Stimulated activated CD8-positive, alpha-beta memory T cell treated with anti-CD3 and anti-CD28 coated beads, Interleukin-15, amount 100 ng/mL, for 24 hours (primary cell): ENCODE measurements around the gene CUTC.
"Not testable (repeated sequence)": the region's sequence is repeated elsewhere in the genome, so short reads cannot be mapped to it uniquely, and the experiment has no call there.

ENCODE experiments used
- DNase-seq: peaks from one replicate; pipeline ENCODE4 v3.0.0-alpha.2; 2020; ENCODE audit warnings: low read depth

CUTC gene

GRCh38 chr10:99742701-99743100 is 10.7 kb downstream of the CUTC start:
- DNase-seq = no peak

GRCh38 chr10:99743841-99744240 is 11.8 kb downstream of the CUTC start:
- DNase-seq = no peak

GRCh38 chr10:99746166-99746565 is 14.1 kb downstream of the CUTC start:
- not testable (repeated sequence) for DNase-seq

GRCh38 chr10:99748823-99749451 is 16.9 kb downstream of the CUTC start:
- DNase-seq = no peak

GRCh38 chr10:99750641-99751040 is 18.6 kb downstream of the CUTC start:
- DNase-seq = no peak

GRCh38 chr10:99754670-99755069 is 22.6 kb downstream of the CUTC start:
- no peak for DNase-seq

GRCh38 chr10:99756159-99756558 is 24.1 kb downstream of the CUTC start:
- DNase-seq = no peak

- no peak for DNase-seq
Observed at GRCh38 chr10:99758211-99758891, 26.3 kb downstream of the CUTC start.

- no peak for DNase-seq
Observed at GRCh38 chr10:99760321-99760720, 28.3 kb downstream of the CUTC start.

- DNase-seq = no peak
Observed at GRCh38 chr10:99761365-99761764, 29.3 kb downstream of the CUTC start.

- DNase-seq = no peak
Observed at GRCh38 chr10:99765672-99766301, 33.8 kb downstream of the CUTC start.

- DNase-seq = no peak
Observed at GRCh38 chr10:99766302-99766681, 34.3 kb downstream of the CUTC start.

- no peak for DNase-seq
Observed at GRCh38 chr10:99767901-99768300, 35.9 kb downstream of the CUTC start.

- DNase-seq = no peak
Observed at GRCh38 chr10:99768556-99768955, 36.5 kb downstream of the CUTC start.

- DNase-seq = no peak
Observed at GRCh38 chr10:99769706-99770105, 37.7 kb downstream of the CUTC start.

GRCh38 chr10:99770408-99771045 is 38.5 kb downstream of the CUTC start:
- no peak for DNase-seq

GRCh38 chr10:99775850-99776249 is 43.8 kb downstream of the CUTC start:
- DNase-seq = no peak

GRCh38 chr10:99777918-99778714 is 46.1 kb downstream of the CUTC start:
- DNase-seq = no peak

GRCh38 chr10:99779335-99779734 is 47.3 kb downstream of the CUTC start:
- no peak for DNase-seq

GRCh38 chr10:99781734-99782429 is 49.8 kb downstream of the CUTC start:
- no peak for DNase-seq

GRCh38 chr10:99782447-99783286 is 50.6 kb downstream of the CUTC start, which contains the start of gene ABCC2:
Gene ABCC2 (plus strand): TSS chr10:99782640. CDS start chr10:99782845, 205 bp downstream.
- DNase-seq = no peak
